Lower lobe of right lung (tissue), 2 donors: Measurements from ENCODE around the gene ELOVL7. TPM values are rescaled to one million over a fixed set of nuclear protein-coding genes. Genes with fewer than 3 reads are reported as not detected.
"Not testable (repeated sequence)": the region's sequence is repeated elsewhere in the genome, so short reads cannot be mapped to it uniquely, and the experiment has no call there.

ENCODE experiments used
- ATAC-seq, 2 donors: fragments of 200-7000 bp; cut with Tn5 transposase; one replicate each; pipeline ENCODE4 v1.9.1; 2020 to 2022; ENCODE audit warnings: mild to moderate bottlenecking in 2 of 2, moderate library complexity in 2 of 2
- DNase-seq: peaks from one replicate; pipeline ENCODE4 v3.0.0-alpha.2; 2020
- H3K27ac ChIP-seq: fragments of 200-600 bp; one replicate; pipeline ENCODE4 v1.8.0; 2022
- H3K27me3 ChIP-seq: fragments of 200-600 bp; one replicate; pipeline ENCODE4 v1.8.0; 2022; ENCODE audit warnings: low read depth
- H3K36me3 ChIP-seq: fragments of 200-600 bp; one replicate; pipeline ENCODE4 v1.8.0; 2022; ENCODE audit warnings: mild to moderate bottlenecking
- H3K4me1 ChIP-seq: fragments of 200-600 bp; one replicate; pipeline ENCODE4 v1.8.0; 2022
- H3K4me3 ChIP-seq: fragments of 200-600 bp; one replicate; pipeline ENCODE4 v1.8.0; 2022; ENCODE audit warnings: mild to moderate bottlenecking
- H3K9me3 ChIP-seq: fragments of 200-600 bp; one replicate; pipeline ENCODE4 v1.8.0; 2022
- intact Hi-C: fragments of 100-400 bp; cut with DNase I; formaldehyde crosslinking; loops from one replicate; pipeline ENCODE4 v1.11.0; 2022
- total RNA-seq: library from RNA; stranded (reverse); fragmentation: NEBNext Ultra II Directional; extraction: Animal tissue kit (Norgen Biotek cat#: 25700); gene quantifications from one replicate; pipeline ENCODE4 v1.2.1, GENCODE V29; 2021
- TF ChIP-seq, protein P1 (sequence below): fragments of 200-600 bp; IDR thresholded peaks from one replicate; pipeline ENCODE4 v1.8.0; 2022; ENCODE audit warnings: antibody characterized with exemption, mild to moderate bottlenecking
- donor health status: DM: no; HTN: yes; CAD: no; lungs with severe emphysema.

The ELOVL7 gene
- total RNA-seq, 1 donor from 2014 or later, result 5.8 TPM

DNA sequence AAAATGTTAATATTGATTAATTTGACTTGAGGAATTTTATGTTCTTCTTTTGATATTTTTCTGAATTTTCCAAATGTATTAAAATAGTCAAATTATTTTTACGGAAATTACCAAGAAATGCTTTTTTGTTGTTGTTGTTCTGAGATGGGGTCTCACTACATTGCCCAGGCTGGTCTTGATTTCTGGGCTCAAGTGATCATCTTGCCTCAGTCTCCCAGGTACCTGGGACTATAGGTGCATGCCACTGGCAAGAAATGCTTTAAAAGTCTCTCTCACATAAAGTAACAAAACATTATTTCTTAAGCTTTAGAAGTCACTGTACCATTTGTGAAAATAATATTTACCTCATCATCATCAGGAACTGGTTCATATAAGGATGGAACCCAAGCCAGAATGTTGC lies 43.0 kb upstream of the ELOVL7 start:
- ATAC-seq (no peak), DNase-seq (no peak)
- intact Hi-C loops, result no loop called here
- Histone ChIP-seq H3K27me3 (no peaks in the 10 kb centered on the region), H3K9me3 (no peaks in the 10 kb centered on the region), H3K4me3 (no peak overlapping the region), H3K4me1 (no peaks in the 10 kb centered on the region), H3K27ac (no peak overlapping the region), H3K36me3 (peaks cover 8% of the 10 kb centered on the region)
- TF ChIP-seq, protein P1, sequence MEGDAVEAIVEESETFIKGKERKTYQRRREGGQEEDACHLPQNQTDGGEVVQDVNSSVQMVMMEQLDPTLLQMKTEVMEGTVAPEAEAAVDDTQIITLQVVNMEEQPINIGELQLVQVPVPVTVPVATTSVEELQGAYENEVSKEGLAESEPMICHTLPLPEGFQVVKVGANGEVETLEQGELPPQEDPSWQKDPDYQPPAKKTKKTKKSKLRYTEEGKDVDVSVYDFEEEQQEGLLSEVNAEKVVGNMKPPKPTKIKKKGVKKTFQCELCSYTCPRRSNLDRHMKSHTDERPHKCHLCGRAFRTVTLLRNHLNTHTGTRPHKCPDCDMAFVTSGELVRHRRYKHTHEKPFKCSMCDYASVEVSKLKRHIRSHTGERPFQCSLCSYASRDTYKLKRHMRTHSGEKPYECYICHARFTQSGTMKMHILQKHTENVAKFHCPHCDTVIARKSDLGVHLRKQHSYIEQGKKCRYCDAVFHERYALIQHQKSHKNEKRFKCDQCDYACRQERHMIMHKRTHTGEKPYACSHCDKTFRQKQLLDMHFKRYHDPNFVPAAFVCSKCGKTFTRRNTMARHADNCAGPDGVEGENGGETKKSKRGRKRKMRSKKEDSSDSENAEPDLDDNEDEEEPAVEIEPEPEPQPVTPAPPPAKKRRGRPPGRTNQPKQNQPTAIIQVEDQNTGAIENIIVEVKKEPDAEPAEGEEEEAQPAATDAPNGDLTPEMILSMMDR, result no peak

GRCh38 chr5:60886158-60886557 lies 42.1 kb upstream of the ELOVL7 start:
- DNase-seq, result no peak
- Histone ChIP-seq H3K27ac (no peak overlapping the region), H3K9me3 (no peaks in the 10 kb centered on the region), H3K4me1 (no peaks in the 10 kb centered on the region), H3K4me3 (no peak overlapping the region), H3K27me3 (no peaks in the 10 kb centered on the region), H3K36me3 (peaks cover 8% of the 10 kb centered on the region)
- ATAC-seq, result no peak
- intact Hi-C loops, result no loop called here
- TF ChIP-seq, protein P1, result no peak

DNA sequence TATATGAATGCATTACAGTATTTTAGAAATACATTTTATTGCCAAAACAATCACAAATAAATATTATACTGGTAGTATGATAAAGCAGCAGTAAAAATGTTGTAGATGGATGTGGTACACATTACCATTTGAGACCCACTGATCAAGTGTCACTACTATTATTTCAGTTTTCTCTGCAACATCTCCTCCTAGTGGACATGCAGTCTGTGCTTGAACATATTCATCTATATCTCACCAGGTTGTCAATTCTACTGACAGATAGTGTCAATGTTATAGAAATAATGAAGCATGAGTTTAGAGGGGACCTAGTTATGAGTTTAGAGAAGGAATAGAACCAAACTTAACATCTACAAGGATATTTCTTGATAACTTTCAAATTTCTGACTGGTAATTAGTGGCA lies 39.2 kb upstream of the ELOVL7 start:
- TF ChIP-seq, protein P1, result peak; percentile 21
- Histone ChIP-seq H3K4me1 (no peaks in the 10 kb centered on the region), H3K9me3 (no peaks in the 10 kb centered on the region), H3K4me3 (no peak overlapping the region), H3K36me3 (no peaks in the 10 kb centered on the region), H3K27ac (no peak overlapping the region), H3K27me3 (no peaks in the 10 kb centered on the region)
- no peak for DNase-seq
- intact Hi-C loops, result no loop called here
- no peak for ATAC-seq

DNA sequence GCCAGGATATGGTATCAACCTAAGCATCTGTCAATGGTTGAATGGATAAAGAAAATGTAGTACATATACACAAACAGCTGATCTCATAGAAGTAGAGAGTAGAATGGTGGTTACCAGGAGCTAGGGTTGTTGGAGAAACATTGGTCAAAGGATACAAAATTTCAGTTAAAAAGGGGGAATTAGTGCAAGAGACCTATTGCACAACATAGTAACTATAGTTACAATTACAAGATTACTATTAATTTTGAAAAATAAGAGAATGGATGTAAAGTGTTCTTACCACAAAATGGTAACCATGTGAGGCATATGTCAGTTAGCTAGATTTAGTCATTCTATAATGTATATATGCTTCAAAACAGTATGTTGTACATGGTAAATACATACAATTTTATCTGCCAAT lies 28.8 kb upstream of the ELOVL7 start:
- intact Hi-C loops, result no loop called here
- ATAC-seq (no peak), DNase-seq (no peak)
- no peaks in the 10 kb centered on the region for H3K4me1 ChIP-seq
- TF ChIP-seq, protein P1, result no peak
- H3K27me3 ChIP-seq, result no peaks in the 10 kb centered on the region
- no peak overlapping the region for H3K4me3 ChIP-seq
- no peaks in the 10 kb centered on the region for H3K36me3 ChIP-seq
- no peak overlapping the region for H3K27ac ChIP-seq
- H3K9me3 ChIP-seq, result peaks cover 8% of the 10 kb centered on the region

DNA sequence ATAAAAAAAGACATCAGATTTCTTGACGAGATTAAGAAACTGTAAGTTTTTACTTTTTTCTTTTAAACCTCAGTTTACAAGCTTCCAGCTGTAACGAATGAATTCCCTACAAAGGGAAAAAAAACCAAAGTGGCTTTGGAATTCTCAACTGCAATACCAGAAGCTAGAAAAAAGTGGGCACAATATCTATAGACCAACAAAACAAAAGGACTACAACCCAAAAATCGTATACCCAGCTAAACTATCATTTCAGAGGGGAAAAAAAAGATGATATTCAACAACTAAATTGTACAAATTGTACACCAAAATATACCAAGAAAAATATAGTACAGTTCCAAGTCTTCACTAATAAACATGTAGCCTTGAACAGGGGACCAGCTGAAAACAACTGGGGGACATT lies 26.8 kb upstream of the ELOVL7 start:
- Histone ChIP-seq H3K9me3 (peaks cover 8% of the 10 kb centered on the region), H3K36me3 (no peaks in the 10 kb centered on the region), H3K27me3 (no peaks in the 10 kb centered on the region), H3K27ac (no peak overlapping the region), H3K4me1 (no peaks in the 10 kb centered on the region), H3K4me3 (no peak overlapping the region)
- ATAC-seq, result no peak
- intact Hi-C loops, result no loop called here
- TF ChIP-seq, protein P1, result no peak
- no peak for DNase-seq

DNA sequence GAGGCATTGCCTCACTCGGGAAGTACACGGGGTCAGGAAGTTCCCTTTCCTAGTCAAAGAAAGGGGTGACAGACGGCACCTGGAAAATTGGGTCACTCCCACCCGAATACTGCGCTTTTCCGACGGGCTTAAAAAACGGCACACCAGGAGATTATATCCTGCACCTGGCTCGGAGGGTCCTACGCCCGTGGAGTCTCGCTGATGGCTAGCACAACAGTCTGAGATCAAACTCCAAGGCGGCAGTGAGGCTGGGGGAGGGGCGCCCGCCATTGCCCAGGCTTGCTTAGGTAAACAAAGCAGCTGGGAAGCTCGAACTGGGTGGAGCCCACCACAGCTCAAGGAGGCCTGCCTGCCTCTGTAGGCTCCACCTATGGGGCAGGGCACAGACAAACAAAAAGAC lies 16.5 kb upstream of the ELOVL7 start:
- DNase-seq, H3K27me3 ChIP-seq, intact Hi-C loops, ATAC-seq, H3K4me1 ChIP-seq, H3K9me3 ChIP-seq, H3K36me3 ChIP-seq, H3K27ac ChIP-seq, H3K4me3 ChIP-seq: not testable (repeated sequence)
